Astrocyte (in vitro differentiated cells and primary cell): ENCODE data around the gene C1orf53. TPM values are rescaled to one million over a fixed set of nuclear protein-coding genes. Genes with fewer than 3 reads are reported as not detected.

ENCODE experiments used
- DNase-seq: peaks from one replicate; pipeline ENCODE4 v3.0.0-alpha.2; 2010; ENCODE audit warnings: low read depth
- FAIRE-seq: peaks from 2 replicates; lab custom pipeline; 2011; peaks lifted over from hg19 to GRCh38; lab: Jason Lieb, UNC
- H2AFZ ChIP-seq: 2 replicates; pipeline ENCODE4 v1.6.0; 2012; ENCODE audit warnings: low read depth, low read length, inconsistent platforms
- H3K27ac ChIP-seq: 2 replicates; pipeline ENCODE4 v1.5.1; 2011; ENCODE audit warnings: low read depth, low read length, inconsistent platforms
- H3K27me3 ChIP-seq: 2 replicates; pipeline ENCODE4 v1.6.0; 2011; ENCODE audit warnings: low read length, inconsistent platforms; ENCODE audit not compliant: insufficient read depth
- H3K36me3 ChIP-seq: 2 replicates; pipeline ENCODE4 v1.5.1; 2011; ENCODE audit warnings: low read length, inconsistent platforms; ENCODE audit not compliant: insufficient read depth
- H3K4me1 ChIP-seq: 2 replicates; pipeline ENCODE4 v1.5.1; 2011; ENCODE audit warnings: low read length, inconsistent platforms; ENCODE audit not compliant: insufficient read depth
- H3K4me2 ChIP-seq: 2 replicates; pipeline ENCODE4 v1.6.0; 2012; ENCODE audit warnings: low read length, inconsistent platforms
- H3K4me3 ChIP-seq: 2 replicates; pipeline ENCODE4 v1.5.1; 2011; ENCODE audit warnings: low read depth, mild to moderate bottlenecking, low read length, inconsistent platforms; ENCODE audit not compliant: insufficient read depth
- H3K79me2 ChIP-seq: 2 replicates; pipeline ENCODE4 v1.6.0; 2012; ENCODE audit warnings: mild to moderate bottlenecking, low read length, inconsistent platforms; ENCODE audit not compliant: insufficient read depth
- H3K9ac ChIP-seq: 2 replicates; pipeline ENCODE4 v1.6.0; 2012; ENCODE audit warnings: mild to moderate bottlenecking, low read length, inconsistent platforms
- H3K9me3 ChIP-seq: 2 replicates; pipeline ENCODE4 v1.5.1; 2012; ENCODE audit warnings: low read depth, mild to moderate bottlenecking, low read length, inconsistent platforms; ENCODE audit not compliant: insufficient read depth
- H4K20me1 ChIP-seq: 2 replicates; pipeline ENCODE4 v1.6.0; 2012; ENCODE audit warnings: low read length, inconsistent platforms; ENCODE audit not compliant: insufficient read depth
- H3K27ac Mint-ChIP-seq: one replicate; pipeline ENCODE4 v1.8.0; 2021; ENCODE audit warnings: mild to moderate bottlenecking, mixed read lengths; ENCODE audit not compliant: unreplicated experiment
- H3K27me3 Mint-ChIP-seq: one replicate; pipeline ENCODE4 v1.8.0; 2021; ENCODE audit warnings: low read depth, mixed read lengths; ENCODE audit not compliant: unreplicated experiment
- H3K36me3 Mint-ChIP-seq: one replicate; pipeline ENCODE4 v1.8.0; 2021; ENCODE audit warnings: low read depth, mixed read lengths; ENCODE audit not compliant: unreplicated experiment
- H3K4me1 Mint-ChIP-seq: one replicate; pipeline ENCODE4 v1.8.0; 2021; ENCODE audit warnings: low read depth, mixed read lengths; ENCODE audit not compliant: unreplicated experiment
- H3K4me3 Mint-ChIP-seq: one replicate; pipeline ENCODE4 v1.8.0; 2021; ENCODE audit warnings: mild to moderate bottlenecking, moderate library complexity, mixed read lengths; ENCODE audit not compliant: unreplicated experiment
- H3K9me3 Mint-ChIP-seq: one replicate; pipeline ENCODE4 v1.8.0; 2021; ENCODE audit warnings: mild to moderate bottlenecking, mixed read lengths; ENCODE audit not compliant: unreplicated experiment
- EZH2 ChIP-seq: IDR thresholded peaks from 2 replicates; pipeline ENCODE4 v1.6.1; 2012; ENCODE audit warnings: mild to moderate bottlenecking, low read length, inconsistent platforms; ENCODE audit not compliant: insufficient read depth
- total RNA-seq: library from RNA; stranded (reverse); gene quantifications from 2 replicates; pipeline ENCODE4 v1.2.1, GENCODE V29; 2021
- TF ChIP-seq, protein P1 (sequence below): IDR thresholded peaks from 2 replicates; pipeline ENCODE4 v1.5.1; 2011; ENCODE audit warnings: low read depth, mild to moderate bottlenecking, inconsistent platforms, low read length, moderate library complexity; ENCODE audit not compliant: insufficient read depth

The C1orf53 gene
- total RNA-seq, 1 donor from 2014 or later: 7.9 TPM

DNA sequence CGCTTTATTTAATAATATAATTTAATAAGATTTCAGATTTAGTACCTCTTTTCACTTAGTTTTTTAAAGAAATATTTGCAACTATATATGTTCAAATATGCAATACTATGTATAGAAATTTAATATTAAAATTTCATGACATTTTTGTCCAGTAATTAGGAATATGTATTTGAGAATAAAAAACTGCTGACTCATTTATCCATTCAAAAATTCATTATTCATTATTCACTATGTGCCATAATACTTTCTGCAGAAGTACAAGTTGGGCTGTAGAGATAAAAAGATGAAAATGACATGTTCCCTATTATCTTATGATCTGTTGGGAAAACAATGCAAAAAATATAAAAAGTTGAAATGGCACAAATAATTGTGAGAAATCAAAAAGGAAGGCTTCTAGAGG is 3.4 kb upstream of the C1orf53 start:
- Histone ChIP-seq H3K36me3 (no peaks in the 10 kb centered on the region), H3K4me1 (peaks cover 5% of the 10 kb centered on the region), H2AFZ (no peak overlapping the region), H3K27ac (no peak overlapping the region), H3K79me2 (no peaks in the 10 kb centered on the region), H3K27me3 (peaks cover 9% of the 10 kb centered on the region), H4K20me1 (no peaks in the 10 kb centered on the region), H3K9me3 (no peaks in the 10 kb centered on the region), H3K4me2 (no peak overlapping the region), H3K4me3 (no peak overlapping the region), H3K9ac (no peak overlapping the region)
- TF ChIP-seq, protein P1, sequence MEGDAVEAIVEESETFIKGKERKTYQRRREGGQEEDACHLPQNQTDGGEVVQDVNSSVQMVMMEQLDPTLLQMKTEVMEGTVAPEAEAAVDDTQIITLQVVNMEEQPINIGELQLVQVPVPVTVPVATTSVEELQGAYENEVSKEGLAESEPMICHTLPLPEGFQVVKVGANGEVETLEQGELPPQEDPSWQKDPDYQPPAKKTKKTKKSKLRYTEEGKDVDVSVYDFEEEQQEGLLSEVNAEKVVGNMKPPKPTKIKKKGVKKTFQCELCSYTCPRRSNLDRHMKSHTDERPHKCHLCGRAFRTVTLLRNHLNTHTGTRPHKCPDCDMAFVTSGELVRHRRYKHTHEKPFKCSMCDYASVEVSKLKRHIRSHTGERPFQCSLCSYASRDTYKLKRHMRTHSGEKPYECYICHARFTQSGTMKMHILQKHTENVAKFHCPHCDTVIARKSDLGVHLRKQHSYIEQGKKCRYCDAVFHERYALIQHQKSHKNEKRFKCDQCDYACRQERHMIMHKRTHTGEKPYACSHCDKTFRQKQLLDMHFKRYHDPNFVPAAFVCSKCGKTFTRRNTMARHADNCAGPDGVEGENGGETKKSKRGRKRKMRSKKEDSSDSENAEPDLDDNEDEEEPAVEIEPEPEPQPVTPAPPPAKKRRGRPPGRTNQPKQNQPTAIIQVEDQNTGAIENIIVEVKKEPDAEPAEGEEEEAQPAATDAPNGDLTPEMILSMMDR: no peak
- no peak for TF ChIP-seq EZH2
- FAIRE-seq: no peak
- Mint-ChIP-seq H3K27me3 (peaks cover 5% of the 10 kb centered on the region), H3K9me3 (no peaks in the 10 kb centered on the region), H3K36me3 (no peaks in the 10 kb centered on the region), H3K4me3 (no peak overlapping the region), H3K4me1 (no peaks in the 10 kb centered on the region), H3K27ac (no peak overlapping the region)
- DNase-seq: no peak

DNA sequence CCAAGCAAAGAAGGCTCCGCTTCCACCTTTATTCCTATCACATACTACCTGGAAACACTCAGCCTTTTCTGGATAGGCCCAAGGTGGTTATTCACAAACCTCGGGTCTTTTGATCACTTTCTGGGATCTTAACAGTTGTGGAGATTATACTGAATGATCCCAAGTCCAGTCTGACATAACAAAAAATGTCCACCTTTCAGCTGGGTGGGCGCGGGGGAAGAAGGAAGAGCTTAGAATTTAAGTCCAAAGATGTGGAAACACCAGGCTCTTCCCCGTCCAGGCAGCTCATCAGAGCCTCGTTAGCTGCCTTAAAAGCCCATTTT is 338 bp upstream of the C1orf53 start:
- Histone ChIP-seq H3K27ac (peak overlapping the region; percentile 70), H4K20me1 (no peaks in the 10 kb centered on the region), H3K4me2 (peak overlapping the region; percentile 97), H3K4me1 (peaks cover 5% of the 10 kb centered on the region), H3K27me3 (peaks cover 39% of the 10 kb centered on the region), H3K79me2 (no peaks in the 10 kb centered on the region), H3K9ac (peak overlapping the region; percentile 81), H3K9me3 (no peaks in the 10 kb centered on the region), H2AFZ (peak overlapping the region; percentile 97), H3K36me3 (no peaks in the 10 kb centered on the region), H3K4me3 (peak overlapping the region; percentile 79)
- H3K4me1 Mint-ChIP-seq: no peaks in the 10 kb centered on the region
- FAIRE-seq (no peak), DNase-seq (no peak)
- no peaks in the 10 kb centered on the region for H3K9me3 Mint-ChIP-seq
- no peaks in the 10 kb centered on the region for H3K36me3 Mint-ChIP-seq
- peaks cover 31% of the 10 kb centered on the region for H3K27me3 Mint-ChIP-seq
- H3K27ac Mint-ChIP-seq: peak overlapping the region; percentile 83
- TF ChIP-seq, protein P1: no peak
- TF ChIP-seq EZH2: no peak
- peak overlapping the region; percentile 88 for H3K4me3 Mint-ChIP-seq

DNA sequence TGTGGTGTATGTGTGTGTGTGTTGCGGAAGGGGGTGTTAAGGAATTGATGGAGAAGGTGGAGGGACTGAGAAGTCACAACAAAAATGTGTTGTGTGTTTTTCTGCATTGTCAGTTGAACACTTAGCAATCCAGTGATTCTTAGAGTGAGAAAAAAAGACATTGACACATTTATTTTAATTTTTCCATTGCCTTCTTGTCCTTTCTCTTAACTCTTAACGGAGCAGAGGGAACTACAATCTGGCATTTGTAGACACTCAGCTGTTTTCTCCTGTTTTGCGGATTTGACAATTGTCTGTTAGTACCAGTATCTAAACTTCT is 725 bp downstream of the C1orf53 start:
- TF ChIP-seq, protein P1: no peak
- TF ChIP-seq EZH2: no peak
- Histone ChIP-seq H3K36me3 (no peaks in the 10 kb centered on the region), H4K20me1 (no peaks in the 10 kb centered on the region), H3K4me1 (peaks cover 5% of the 10 kb centered on the region), H3K9me3 (no peaks in the 10 kb centered on the region), H3K79me2 (no peaks in the 10 kb centered on the region), H2AFZ (peak overlapping the region; percentile 99), H3K9ac (peak overlapping the region; percentile 81), H3K27ac (no peak overlapping the region), H3K27me3 (peaks cover 50% of the 10 kb centered on the region), H3K4me3 (peak overlapping the region; percentile 79), H3K4me2 (peak overlapping the region; percentile 97)
- no peak for FAIRE-seq
- Mint-ChIP-seq H3K27me3 (peaks cover 41% of the 10 kb centered on the region), H3K36me3 (no peaks in the 10 kb centered on the region), H3K27ac (peak overlapping the region; percentile 35), H3K4me3 (peak overlapping the region; percentile 91), H3K4me1 (no peaks in the 10 kb centered on the region), H3K9me3 (no peaks in the 10 kb centered on the region)
- no peak for DNase-seq
